ENCODE measurements around the gene MPP3.

GRCh38 chr17:43848601-43849000 lies 15.7 kb upstream of the MPP3 start:
- TF ChIP-seq POLR2AphosphoS5 (IDR thresholded peaks at IDR 0.05; ENCODE audit: borderline replicate concordance, low read depth, low read length) (no peak), EZH2 (IDR thresholded peaks at IDR 0.05) (no peak)

Measured in SK-N-MC (cell line).